ENCODE results near the gene ATN1.
A peak's percentile ranks its signal among the peaks of the same experiment; 100 is the strongest.

- TF ChIP-seq CTCF (IDR thresholded peaks at IDR 0.05) (peak; percentile 8 to 35 (median 24)), POLR2A (IDR thresholded peaks at IDR 0.05) (peak; percentile 7)
These were observed 34.0 kb downstream of the ATN1 start for GRCh38 chr12:6961695-6962284.
